Bone marrow (tissue), 2 donors: ENCODE data around the gene ABHD17B.
"Not testable (repeated sequence)": the region's sequence is repeated elsewhere in the genome, so short reads cannot be mapped to it uniquely, and the experiment has no call there.

ENCODE experiments used
- DNase-seq, 2 donors: peaks; one replicate each; lab custom pipeline; 2025; lab: John Stamatoyannopoulos, UW

The ABHD17B gene

DNA sequence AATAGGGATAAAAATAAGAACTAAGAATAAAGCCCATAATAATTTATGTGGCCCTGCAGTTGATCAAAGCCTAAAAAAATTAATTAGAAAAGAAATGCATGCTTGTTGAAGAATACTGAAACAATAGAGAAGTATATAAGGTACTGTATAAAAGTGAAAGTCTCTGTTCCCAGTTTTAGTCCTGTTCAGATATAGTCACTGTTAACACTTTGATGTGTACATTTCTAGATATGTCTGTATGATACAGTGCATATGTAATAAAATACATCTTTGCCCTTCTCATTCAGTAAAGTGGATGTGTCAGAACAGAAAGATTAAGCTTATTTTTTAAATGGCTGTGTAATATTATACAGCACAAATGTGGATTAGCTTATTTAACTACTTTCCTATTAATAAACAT, 4.5 kb upstream of the ABHD17B start:
- no peak for DNase-seq

- DNase-seq: no peak
Observed at GRCh38 chr9:71911908-71912335, 929 bp upstream of the ABHD17B start.

GRCh38 chr9:71910650-71911060, 338 bp downstream of the ABHD17B start:
- no peak for DNase-seq

DNA sequence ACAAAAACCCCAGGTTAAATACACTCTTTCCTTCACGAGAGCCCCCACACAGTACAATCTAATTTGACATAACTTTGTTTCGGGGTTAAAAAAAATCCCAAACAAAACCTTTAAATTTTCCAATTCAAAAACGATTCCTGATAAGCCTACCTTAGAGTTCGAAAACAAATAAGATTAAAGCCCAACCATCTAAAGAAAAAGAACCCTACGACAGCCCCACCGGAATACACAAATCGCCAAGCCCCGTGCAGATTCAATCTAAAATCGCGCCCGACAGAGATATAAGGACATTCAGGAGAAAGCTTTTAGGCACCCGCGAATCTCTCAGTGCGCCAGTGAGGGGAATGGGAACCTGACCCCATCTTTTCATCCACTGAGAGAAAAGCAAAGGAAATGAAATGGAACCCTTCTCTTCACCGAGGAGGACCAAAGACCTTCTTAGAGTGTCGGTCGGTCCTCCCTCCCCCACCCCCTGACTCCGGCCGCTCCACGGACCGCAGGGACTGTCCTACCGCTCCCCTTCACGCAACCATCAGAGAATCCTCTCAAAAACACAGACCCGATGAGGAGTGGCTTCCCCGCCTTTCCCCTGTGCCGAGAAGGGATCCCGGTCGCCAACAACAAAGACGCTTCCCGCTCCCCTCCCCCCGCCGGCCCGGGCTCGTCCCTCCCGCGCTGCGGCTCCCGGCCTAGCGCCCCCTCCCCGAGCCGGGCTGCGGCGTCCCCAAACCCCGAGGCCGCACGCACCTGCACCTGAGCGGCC, 925 bp downstream of the ABHD17B start:
- peak; percentile 13 to 44 for DNase-seq

DNA sequence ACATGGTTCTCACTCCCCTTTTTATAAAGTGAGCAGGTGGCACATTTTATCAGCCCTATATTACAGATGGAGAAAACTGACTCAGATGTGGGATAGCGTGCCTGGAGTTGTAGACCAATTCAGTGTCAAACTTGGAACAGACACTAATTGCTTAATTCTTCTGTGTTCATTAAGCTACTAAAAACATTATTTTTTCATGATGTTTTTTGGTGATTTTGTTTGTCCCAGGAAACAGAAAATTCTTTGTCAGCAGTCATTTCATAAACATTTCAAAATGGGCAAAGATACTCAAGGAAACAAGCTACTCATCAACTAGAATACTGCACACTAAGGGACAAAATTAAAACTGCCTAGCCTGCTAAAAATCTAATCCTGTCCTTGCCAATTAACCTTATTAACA, 2.2 kb downstream of the ABHD17B start:
- DNase-seq: no peak

DNA sequence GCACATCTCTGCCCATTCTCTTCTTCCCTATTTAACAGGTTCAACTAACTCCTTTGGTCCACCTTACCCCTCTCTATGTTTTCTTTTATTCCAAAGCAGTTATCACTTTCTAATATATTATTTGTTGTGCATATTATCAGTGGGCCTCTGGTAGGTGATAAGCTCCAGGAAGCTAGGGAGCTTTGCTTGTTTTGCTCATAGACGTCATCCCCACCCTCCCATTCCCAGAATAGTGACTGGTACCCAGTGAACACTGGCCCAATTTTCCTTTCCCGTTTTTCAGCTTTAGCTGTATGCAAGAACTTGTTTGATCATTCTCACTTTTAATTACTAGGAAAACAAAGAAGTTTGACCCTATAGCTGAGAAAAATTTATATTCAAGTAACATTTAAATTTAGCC, 6.9 kb downstream of the ABHD17B start:
- DNase-seq: no peak

GRCh38 chr9:71901695-71902597, 9.0 kb downstream of the ABHD17B start:
- DNase-seq: peak in 1 of 2 donors; percentile 10

GRCh38 chr9:71898756-71899155, 12.2 kb downstream of the ABHD17B start:
- not testable (repeated sequence) for DNase-seq

- peak in 1 of 2 donors; percentile 87 for DNase-seq
Observed at GRCh38 chr9:71897577-71897976, 13.4 kb downstream of the ABHD17B start.

GRCh38 chr9:71896761-71897160, 14.2 kb downstream of the ABHD17B start:
- peak in 1 of 2 donors; percentile 12 for DNase-seq

GRCh38 chr9:71895955-71896354, 15.0 kb downstream of the ABHD17B start:
- no peak for DNase-seq

- DNase-seq: peak in 1 of 2 donors; percentile 30
Observed at GRCh38 chr9:71895117-71895516, 15.9 kb downstream of the ABHD17B start.

- no peak for DNase-seq
Observed at GRCh38 chr9:71891557-71892189, 19.3 kb downstream of the ABHD17B start.

GRCh38 chr9:71890042-71890679, 20.8 kb downstream of the ABHD17B start:
- DNase-seq: no peak

GRCh38 chr9:71887362-71887761, 23.6 kb downstream of the ABHD17B start:
- DNase-seq: no peak

- no peak for DNase-seq
Observed at GRCh38 chr9:71886541-71886940, 24.5 kb downstream of the ABHD17B start.

GRCh38 chr9:71886015-71886414, 25.0 kb downstream of the ABHD17B start:
- no peak for DNase-seq

DNA sequence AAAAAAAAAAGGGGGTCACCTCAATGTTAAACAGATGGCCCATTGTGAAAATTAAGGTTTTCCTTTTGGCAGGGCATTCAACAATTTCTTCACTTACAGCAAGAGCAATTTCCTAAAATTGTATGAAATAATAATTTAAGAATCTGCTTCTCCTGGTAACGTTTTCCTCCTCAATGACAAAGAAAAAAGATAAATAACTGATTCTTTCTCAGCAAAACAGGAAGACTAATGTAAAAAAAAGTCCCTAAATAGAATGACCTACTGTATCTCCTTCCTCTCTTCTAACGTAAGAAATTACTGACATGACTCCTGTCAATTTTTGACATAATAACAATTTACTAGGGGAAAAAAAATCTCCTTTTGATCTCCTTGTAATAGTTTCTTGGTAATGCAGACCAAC, 25.5 kb downstream of the ABHD17B start:
- DNase-seq: peak in 1 of 2 donors; percentile 55

GRCh38 chr9:71884005-71884404, 27.0 kb downstream of the ABHD17B start:
- DNase-seq: no peak

DNA sequence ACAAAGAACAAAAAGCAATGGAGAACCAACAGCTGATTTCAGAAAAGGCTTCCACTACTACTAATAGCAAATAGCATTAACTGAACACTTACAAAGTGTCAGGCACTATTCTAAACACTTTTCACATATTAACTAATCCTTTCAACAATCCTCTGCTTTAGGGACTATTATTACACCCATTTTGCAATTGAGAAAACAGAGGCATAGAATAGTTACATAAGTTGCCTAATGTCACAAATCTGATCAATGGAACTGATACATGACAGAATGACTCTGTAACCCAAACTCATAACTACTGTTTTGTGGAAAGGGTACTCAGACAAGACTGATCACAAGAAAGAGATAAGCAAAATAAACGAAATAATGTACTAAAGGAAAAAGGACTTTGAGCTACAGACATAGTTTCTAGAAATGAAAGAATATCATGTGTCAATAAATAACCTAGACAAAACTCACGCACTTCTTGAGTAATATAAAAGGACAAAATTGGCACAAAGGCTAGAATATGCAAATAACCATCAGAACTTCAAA, 31.3 kb downstream of the ABHD17B start:
- DNase-seq: no peak
